Activated naive CD4-positive, alpha-beta T cell treated with anti-CD3 and anti-CD28 coated beads for 36 hours (primary cell): ENCODE results near the gene DCUN1D1. TPM values are rescaled to one million over a fixed set of nuclear protein-coding genes. Genes with fewer than 3 reads are reported as not detected.

Experiments used
- CTCF ChIA-PET: fragments of 350-600 bp; sonication (Branson Sonifier 250); formaldehyde crosslinking; loops from one replicate; lab custom pipeline; 2021; ENCODE audit warnings: antibody characterized with exemption; lab: Charles Lee
- DNase-seq: peaks from one replicate; pipeline ENCODE4 v3.0.0-alpha.2; 2020
- H3K27ac Mint-ChIP-seq: one replicate; pipeline ENCODE4 v1.8.0; 2021; ENCODE audit warnings: mild to moderate bottlenecking, mixed read lengths
- H3K27me3 Mint-ChIP-seq: one replicate; pipeline ENCODE4 v1.8.0; 2021; ENCODE audit warnings: low read depth, mixed read lengths
- H3K36me3 Mint-ChIP-seq: one replicate; pipeline ENCODE4 v1.8.0; 2021; ENCODE audit warnings: low read depth, mixed read lengths
- H3K4me1 Mint-ChIP-seq: one replicate; pipeline ENCODE4 v1.8.0; 2021; ENCODE audit warnings: low read depth, mixed read lengths
- H3K4me3 Mint-ChIP-seq: one replicate; pipeline ENCODE4 v1.8.0; 2021; ENCODE audit warnings: mild to moderate bottlenecking, moderate library complexity, mixed read lengths
- H3K9me3 Mint-ChIP-seq: one replicate; pipeline ENCODE4 v1.8.0; 2021; ENCODE audit warnings: mixed read lengths
- intact Hi-C: fragments of 100-400 bp; cut with micrococcal nuclease; formaldehyde crosslinking; loops from one replicate; pipeline ENCODE4 v1.15.1; 2023
- total RNA-seq, 2 experiments: library from RNA; stranded (reverse); gene quantifications; one replicate each; pipeline ENCODE4 v1.2.3, GENCODE V29; 2021

The DCUN1D1 gene
- total RNA-seq, result 10 to 100 TPM; 38.4 to 40.5 TPM

DNA sequence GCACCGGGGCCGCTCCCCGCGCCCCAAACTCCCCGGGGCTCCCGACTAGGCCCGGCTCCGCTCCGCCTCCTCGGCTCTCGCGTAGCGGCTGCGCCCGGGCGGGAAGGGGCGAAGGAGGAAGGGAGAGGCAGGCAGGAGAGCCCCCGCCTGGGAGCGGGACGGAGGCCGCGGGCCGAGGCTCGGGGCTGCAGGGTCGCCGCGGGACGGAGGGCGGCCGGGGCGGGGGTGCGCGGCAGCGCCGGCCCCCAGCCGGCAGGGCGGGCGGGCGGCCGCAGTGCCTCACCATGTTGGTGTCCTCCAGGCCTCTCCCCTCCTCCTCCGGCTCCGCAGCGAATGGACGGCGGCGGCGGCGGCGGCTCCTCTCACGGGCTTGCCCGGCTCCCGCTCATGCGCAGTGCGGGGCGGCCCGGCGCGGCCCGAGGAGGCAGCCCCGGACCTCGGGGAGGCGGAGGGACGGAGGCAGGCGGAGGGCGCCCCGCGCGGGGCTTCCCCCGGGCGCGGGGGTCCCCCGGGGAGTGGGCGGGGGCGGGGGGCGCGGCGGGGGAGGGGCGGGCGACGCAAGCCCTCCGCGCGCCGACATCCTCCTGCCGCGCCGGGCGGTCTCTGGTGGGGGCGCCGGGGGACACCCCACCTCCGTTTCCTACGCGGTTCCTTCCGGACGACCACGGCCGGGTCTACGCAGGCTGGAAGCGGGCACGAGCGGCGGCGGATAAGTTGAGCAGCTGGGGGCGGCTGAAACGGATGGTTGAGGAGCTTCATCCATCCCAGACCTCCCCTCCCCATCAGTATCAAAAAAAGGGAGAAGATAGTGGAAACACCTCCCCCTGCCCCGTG is at the start of gene DCUN1D1:
Gene DCUN1D1, minus strand, starts transcription at position 335 of the 834 bp plus-strand sequence. Its CDS starts 49 bp downstream, at position 286.
- no peaks in the 10 kb centered on the region for H3K36me3 Mint-ChIP-seq
- H3K4me1 Mint-ChIP-seq, result peaks cover 20% of the 10 kb centered on the region
- CTCF ChIA-PET, result interaction anchor here (0.6 to 1.1 kb wide), 2 partner anchors 154 to 403 kb away, joined by 4 to 7 read pairs; no protein-coding TSS in a partner anchor
- intact Hi-C loops, result loop anchor here (5.0 kb wide), 1 partner anchor 177 kb away; no protein-coding TSS in a partner anchor
- H3K4me3 Mint-ChIP-seq, result peak within 1 kb of the TSS; percentile 88
- peak; percentile 88 for DNase-seq
- H3K27me3 Mint-ChIP-seq, result no peaks in the 10 kb centered on the region
- no peaks in the 10 kb centered on the region for H3K9me3 Mint-ChIP-seq
- peak within 1 kb of the TSS; percentile 83 for H3K27ac Mint-ChIP-seq

DNA sequence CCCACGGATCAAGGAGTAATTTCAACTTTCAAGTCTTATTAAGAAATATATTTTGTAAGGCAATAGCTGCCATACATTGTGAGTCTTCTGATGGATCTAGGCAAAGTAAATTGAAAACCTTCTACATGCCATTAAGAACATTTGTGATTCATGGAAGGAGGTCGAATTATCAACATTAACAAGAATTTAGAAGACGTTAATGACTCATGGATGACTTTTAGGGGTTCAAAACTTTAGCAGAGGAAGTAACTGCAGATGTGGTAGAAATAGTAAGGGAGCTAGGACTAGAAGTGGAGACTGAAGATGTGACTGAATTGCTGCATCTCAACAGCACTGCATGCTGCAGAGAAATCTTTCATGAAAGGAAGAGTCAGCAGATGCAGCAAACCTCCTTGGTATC is 48.1 kb upstream of the DCUN1D1 start:
- DNase-seq, result no peak
- intact Hi-C loops, result loop anchor here (10.0 kb wide), 1 partner anchor 314 kb away; no protein-coding TSS in a partner anchor
- Mint-ChIP-seq H3K36me3 (peaks cover 26% of the 10 kb centered on the region), H3K4me1 (no peaks in the 10 kb centered on the region), H3K4me3 (no peak overlapping the region), H3K27ac (no peak overlapping the region), H3K9me3 (no peaks in the 10 kb centered on the region), H3K27me3 (no peaks in the 10 kb centered on the region)
- CTCF ChIA-PET, result no interaction called here

DNA sequence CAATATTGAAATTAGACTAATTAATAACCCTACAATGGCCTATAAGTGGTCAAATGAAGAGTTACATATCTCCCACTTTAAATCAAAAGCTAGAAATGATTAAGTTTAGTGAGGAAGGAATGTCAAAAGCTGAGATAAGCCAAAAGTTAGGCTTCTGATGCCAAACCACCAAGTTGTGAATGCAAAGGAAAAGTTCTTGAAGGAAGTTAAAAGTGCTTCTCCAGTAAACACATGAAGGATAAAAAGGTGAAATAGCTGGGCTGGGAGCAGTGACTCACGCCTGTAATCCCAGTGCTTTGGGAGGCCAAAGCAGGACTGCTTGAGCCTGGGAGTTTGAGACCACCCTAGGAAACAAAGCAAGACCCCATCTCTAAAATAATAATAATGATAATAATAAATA is 46.9 kb upstream of the DCUN1D1 start:
- Mint-ChIP-seq H3K9me3 (no peaks in the 10 kb centered on the region), H3K4me1 (no peaks in the 10 kb centered on the region), H3K27ac (no peak overlapping the region), H3K4me3 (no peak overlapping the region), H3K27me3 (no peaks in the 10 kb centered on the region), H3K36me3 (peaks cover 21% of the 10 kb centered on the region)
- CTCF ChIA-PET, result interaction anchor here (0.8 kb wide), 1 partner anchor 15 kb away, joined by 6 read pairs; no protein-coding TSS in a partner anchor
- no peak for DNase-seq
- intact Hi-C loops, result loop anchor here (10.0 kb wide), 1 partner anchor 312 kb away; no protein-coding TSS in a partner anchor

DNA sequence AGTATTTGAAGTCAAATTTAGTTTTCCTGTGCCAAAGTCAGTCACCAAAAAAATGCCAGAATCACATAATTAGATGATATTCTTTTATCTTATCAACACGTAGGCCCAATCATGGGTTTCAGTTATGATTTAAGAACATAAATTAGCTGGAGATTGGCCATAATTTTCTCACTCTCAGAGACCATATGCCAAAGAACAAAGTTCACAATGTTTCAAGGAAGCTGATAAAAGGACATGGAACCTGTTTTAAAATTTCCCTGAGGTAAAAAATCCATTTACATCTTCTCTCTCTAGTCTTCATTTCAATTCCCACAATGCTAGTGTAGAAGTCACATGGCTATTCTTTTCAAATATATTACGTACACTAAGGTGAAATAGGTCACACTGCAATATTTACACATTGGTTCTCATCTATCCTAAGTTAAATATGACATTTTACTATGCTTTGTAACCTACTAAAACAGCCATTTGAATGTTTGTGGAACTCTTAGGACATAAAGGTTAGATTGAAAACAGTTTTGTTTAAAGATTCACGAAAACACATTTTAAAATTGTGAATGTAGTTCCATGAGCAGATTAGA is 42.7 kb upstream of the DCUN1D1 start:
- no peaks in the 10 kb centered on the region for H3K27me3 Mint-ChIP-seq
- peaks cover 16% of the 10 kb centered on the region for H3K36me3 Mint-ChIP-seq
- intact Hi-C loops, result loop anchor here (10.0 kb wide), 1 partner anchor 308 kb away; no protein-coding TSS in a partner anchor
- DNase-seq, result no peak
- no peak overlapping the region for H3K4me3 Mint-ChIP-seq
- no peak overlapping the region for H3K27ac Mint-ChIP-seq
- H3K9me3 Mint-ChIP-seq, result no peaks in the 10 kb centered on the region
- no peaks in the 10 kb centered on the region for H3K4me1 Mint-ChIP-seq
- CTCF ChIA-PET, result no interaction called here

DNA sequence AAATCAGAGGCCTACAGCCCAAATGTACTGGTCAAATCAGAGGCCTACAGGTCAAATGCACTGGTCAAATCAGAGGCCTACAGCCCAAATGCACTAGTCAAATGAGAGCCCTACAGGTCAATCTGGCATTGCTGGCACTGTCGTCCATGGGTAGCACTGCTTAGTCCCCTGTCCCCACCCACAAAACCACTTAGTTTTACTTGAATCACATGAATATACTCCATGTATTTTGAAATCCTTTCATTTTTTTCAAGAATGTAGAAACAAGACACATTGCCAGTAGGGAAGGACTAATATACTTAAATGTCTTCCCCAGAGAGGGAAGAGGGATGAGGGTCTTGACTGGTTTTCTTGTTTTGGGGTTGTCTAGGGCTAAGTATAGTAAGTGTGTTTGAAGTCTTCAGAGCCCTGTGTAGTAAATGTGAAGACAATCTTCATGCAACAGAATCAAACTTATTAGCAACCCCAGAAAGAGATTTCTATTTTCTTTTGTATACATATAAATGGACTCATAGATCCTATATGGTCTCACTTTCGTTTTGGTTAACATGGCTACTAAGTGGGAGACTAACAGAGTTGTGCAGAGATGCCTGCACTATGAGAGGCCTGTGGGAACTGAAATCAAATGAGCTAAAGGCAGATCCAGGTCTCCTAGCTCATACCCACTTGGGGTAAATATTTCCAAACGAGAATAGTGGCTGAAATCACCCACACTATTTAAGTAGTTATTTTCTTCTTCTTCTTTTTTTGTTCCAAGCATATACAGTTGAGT is 38.3 kb upstream of the DCUN1D1 start:
- Mint-ChIP-seq H3K4me3 (no peak overlapping the region), H3K36me3 (peaks cover 24% of the 10 kb centered on the region), H3K27me3 (no peaks in the 10 kb centered on the region), H3K9me3 (no peaks in the 10 kb centered on the region), H3K4me1 (no peaks in the 10 kb centered on the region), H3K27ac (no peak overlapping the region)
- DNase-seq, result no peak
- CTCF ChIA-PET, result no interaction called here
- intact Hi-C loops, result no loop called here

DNA sequence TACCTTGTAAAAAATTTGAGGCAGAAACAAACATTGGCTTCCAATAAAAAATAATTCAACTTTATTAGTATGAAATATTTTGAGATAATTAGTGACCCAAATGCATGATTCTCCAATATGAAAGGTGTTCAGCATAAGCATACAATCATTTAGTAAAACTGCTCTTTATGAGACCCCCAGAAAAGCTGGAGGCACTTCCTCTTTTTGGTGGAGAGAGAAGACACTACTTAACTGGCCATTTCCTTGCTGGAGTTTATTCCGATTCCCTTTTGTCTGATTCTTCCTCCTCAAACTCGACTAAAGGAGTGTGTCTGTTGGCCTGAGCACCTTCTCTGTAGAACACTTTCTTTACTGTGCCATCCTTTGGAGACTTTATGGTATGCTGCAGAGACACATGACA is 34.8 kb upstream of the DCUN1D1 start:
- Mint-ChIP-seq H3K27ac (no peak overlapping the region), H3K9me3 (no peaks in the 10 kb centered on the region), H3K4me3 (no peak overlapping the region), H3K27me3 (no peaks in the 10 kb centered on the region), H3K4me1 (no peaks in the 10 kb centered on the region), H3K36me3 (peaks cover 18% of the 10 kb centered on the region)
- DNase-seq, result no peak
- intact Hi-C loops, result no loop called here
- CTCF ChIA-PET, result interaction anchor here (1.2 kb wide), 1 partner anchor 105 kb away, joined by 3 read pairs; no protein-coding TSS in a partner anchor

DNA sequence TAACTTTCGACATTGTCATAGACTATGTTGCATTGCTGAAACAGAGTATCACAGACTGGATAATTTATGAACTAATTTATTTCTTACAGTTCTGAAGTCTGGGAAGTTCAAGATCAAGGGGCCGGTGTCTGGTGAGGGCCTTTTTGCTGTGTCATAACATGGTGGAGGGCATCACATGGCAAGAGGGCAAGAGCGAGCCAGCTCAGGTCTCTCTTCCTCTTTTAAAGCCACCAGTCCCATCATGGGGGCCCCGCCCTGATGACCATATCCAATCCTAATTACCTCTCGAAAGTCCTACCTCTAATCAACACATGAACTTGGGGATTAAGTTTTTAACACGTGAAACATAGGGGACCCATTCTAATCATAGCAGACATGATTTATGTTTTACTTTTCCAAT is 33.5 kb upstream of the DCUN1D1 start:
- DNase-seq, result no peak
- Mint-ChIP-seq H3K27ac (no peak overlapping the region), H3K4me1 (no peaks in the 10 kb centered on the region), H3K9me3 (no peaks in the 10 kb centered on the region), H3K27me3 (no peaks in the 10 kb centered on the region), H3K36me3 (peaks cover 12% of the 10 kb centered on the region), H3K4me3 (no peak overlapping the region)
- CTCF ChIA-PET, result no interaction called here
- intact Hi-C loops, result no loop called here

DNA sequence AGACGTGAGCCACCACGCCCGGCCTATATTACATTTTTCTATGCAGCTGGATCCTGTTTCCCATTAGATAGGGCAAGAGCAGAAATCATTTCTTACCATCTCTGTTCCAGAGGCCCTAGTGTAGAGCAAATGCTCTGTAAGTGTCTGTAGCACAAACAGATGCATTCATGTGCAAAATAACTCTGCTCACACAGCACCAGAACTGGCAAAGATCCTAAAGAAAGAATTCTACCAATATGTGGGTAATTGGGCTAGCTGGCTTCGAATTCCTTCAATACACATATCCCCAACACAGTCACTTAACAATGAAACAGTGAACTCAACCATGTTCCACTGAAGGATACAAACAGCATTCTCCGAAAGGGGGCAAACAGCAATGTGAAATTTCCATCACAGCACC is 32.7 kb upstream of the DCUN1D1 start:
- Mint-ChIP-seq H3K27me3 (no peaks in the 10 kb centered on the region), H3K9me3 (no peaks in the 10 kb centered on the region), H3K36me3 (peaks cover 8% of the 10 kb centered on the region), H3K4me1 (no peaks in the 10 kb centered on the region), H3K27ac (no peak overlapping the region), H3K4me3 (no peak overlapping the region)
- intact Hi-C loops, result no loop called here
- no peak for DNase-seq
- CTCF ChIA-PET, result interaction anchor here (0.6 to 1.2 kb wide), 2 partner anchors 15 to 268 kb away, joined by 3 to 6 read pairs; no protein-coding TSS in a partner anchor

DNA sequence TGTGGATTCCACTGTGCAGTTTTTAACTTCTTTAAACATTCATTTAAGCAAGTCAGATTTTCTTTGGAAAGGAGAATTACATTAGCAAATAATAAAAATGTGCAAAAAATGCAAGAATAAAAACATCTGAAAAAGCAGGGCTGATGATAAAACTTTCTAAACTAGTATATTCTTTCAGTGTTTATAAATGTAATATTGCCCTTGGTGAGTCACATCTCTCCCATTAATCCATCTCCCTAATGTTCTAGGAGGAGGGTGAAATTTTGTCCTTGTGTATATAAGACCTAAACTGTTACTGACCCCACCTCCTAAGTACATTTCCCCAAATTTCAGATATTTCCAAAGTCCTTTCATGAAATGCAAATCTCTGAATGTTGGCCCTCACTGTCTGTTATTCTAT is 28.5 kb upstream of the DCUN1D1 start:
- Mint-ChIP-seq H3K9me3 (no peaks in the 10 kb centered on the region), H3K4me1 (no peaks in the 10 kb centered on the region), H3K27me3 (no peaks in the 10 kb centered on the region), H3K27ac (no peak overlapping the region), H3K4me3 (no peak overlapping the region), H3K36me3 (no peaks in the 10 kb centered on the region)
- intact Hi-C loops, result no loop called here
- no peak for DNase-seq
- CTCF ChIA-PET, result no interaction called here

DNA sequence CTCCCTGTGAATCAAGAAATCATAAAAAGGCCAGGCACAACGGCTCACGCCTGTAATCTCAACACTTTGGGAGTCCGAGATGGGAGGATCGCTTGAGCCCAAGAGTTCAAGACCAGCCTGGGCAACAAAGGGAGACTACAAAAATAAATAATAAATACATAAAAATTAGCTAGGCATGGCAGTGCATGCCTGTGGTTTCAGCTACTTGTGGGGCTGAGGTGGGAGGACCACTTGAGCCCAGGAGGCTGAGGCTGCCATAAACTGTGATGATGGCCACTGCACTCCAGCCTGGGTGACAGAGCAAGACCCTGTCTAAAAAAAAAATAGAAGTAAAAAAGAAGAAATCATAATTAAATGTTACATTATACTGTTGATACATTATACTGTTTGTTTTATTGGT is 28.0 kb upstream of the DCUN1D1 start:
- Mint-ChIP-seq H3K4me1 (no peaks in the 10 kb centered on the region), H3K36me3 (no peaks in the 10 kb centered on the region), H3K27ac (no peak overlapping the region), H3K9me3 (no peaks in the 10 kb centered on the region), H3K27me3 (no peaks in the 10 kb centered on the region), H3K4me3 (no peak overlapping the region)
- no peak for DNase-seq
- intact Hi-C loops, result no loop called here
- CTCF ChIA-PET, result no interaction called here

DNA sequence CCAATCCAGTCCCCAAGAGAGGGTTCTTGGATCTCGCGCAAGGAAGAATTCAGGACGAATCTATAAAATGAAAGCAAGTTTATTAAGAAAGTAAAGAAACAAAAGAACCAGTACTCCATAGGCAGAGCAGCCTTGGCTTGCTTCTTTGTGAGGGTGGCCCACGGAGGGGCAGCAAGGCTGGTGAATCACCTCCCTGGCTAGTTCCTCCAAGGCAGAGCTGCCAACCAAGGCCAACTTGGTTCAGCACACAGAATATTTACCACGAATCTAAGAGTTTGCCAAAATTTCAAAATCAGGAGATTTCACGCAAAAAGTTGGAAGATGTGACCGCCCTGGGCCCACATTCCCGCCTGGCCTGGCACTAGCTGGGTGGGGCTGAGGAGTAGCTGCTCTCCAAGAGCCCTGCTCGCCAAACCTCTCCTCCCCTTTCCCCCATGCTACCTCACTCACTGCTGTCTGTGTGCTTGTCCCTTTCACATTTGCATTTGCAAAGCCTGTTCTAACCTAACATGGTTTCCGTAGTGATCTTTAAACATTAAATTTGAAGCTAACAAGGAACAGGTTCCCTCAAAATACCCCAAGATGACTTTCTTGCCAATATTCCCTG is 26.2 kb upstream of the DCUN1D1 start:
- Mint-ChIP-seq H3K9me3 (no peaks in the 10 kb centered on the region), H3K4me3 (no peak overlapping the region), H3K36me3 (no peaks in the 10 kb centered on the region), H3K27ac (no peak overlapping the region), H3K27me3 (no peaks in the 10 kb centered on the region), H3K4me1 (no peaks in the 10 kb centered on the region)
- CTCF ChIA-PET, result no interaction called here
- no peak for DNase-seq
- intact Hi-C loops, result no loop called here

DNA sequence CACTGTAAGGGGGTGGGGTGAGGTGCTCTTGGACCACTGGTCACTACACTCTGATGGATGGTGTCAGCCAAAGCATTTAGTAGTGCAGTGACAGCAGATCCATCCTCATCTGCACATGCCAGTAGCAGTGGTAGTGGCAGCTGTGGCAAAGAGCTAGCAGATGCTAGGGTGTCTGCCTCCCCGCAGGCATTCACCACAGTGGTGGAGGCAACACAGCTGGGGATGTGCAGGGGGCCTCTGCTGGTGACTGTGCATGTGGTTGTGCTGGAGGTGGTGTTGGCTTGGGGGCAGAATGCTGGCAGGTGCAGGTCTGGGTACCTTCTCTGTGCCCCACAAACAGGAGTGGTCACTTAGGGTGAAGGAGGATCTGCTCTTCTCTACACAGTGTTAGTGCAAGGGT is 19.4 kb upstream of the DCUN1D1 start:
- CTCF ChIA-PET, result no interaction called here
- Mint-ChIP-seq H3K27me3 (no peaks in the 10 kb centered on the region), H3K4me1 (no peaks in the 10 kb centered on the region), H3K27ac (no peak overlapping the region), H3K9me3 (peaks cover 10% of the 10 kb centered on the region), H3K36me3 (no peaks in the 10 kb centered on the region), H3K4me3 (no peak overlapping the region)
- DNase-seq, result no peak
- intact Hi-C loops, result no loop called here
